NCI-H146 treated with DMSO at 0.1 percent for 48 hours (cell line): Measurements from ENCODE around the gene FAM47E.

Experiments
- DNase-seq: peaks from one replicate; lab custom pipeline; 2025; ENCODE audit not compliant: unreplicated experiment; lab: John Stamatoyannopoulos, UW

FAM47E gene

GRCh38 chr4:76251441-76252270 lies at the start of gene FAM47E:
TSS of gene FAM47E (plus strand) at chr4:76251721. CDS start at chr4:76251747, 26 bp downstream.
- peak; percentile 88 for DNase-seq

- no peak for DNase-seq
Observed at GRCh38 chr4:76203541-76203940, 48.0 kb upstream of the FAM47E start.

- DNase-seq, result no peak
Observed at GRCh38 chr4:76204936-76205335, 46.6 kb upstream of the FAM47E start.

- DNase-seq, result no peak
Observed at GRCh38 chr4:76205476-76205875, 46.0 kb upstream of the FAM47E start.

GRCh38 chr4:76206222-76206942 lies 45.1 kb upstream of the FAM47E start:
- no peak for DNase-seq

GRCh38 chr4:76207549-76207948 lies 44.0 kb upstream of the FAM47E start:
- DNase-seq, result no peak

- DNase-seq, result no peak
Observed at GRCh38 chr4:76208005-76208765, 43.3 kb upstream of the FAM47E start.

- no peak for DNase-seq
Observed at GRCh38 chr4:76209881-76210280, 41.6 kb upstream of the FAM47E start.

- DNase-seq, result no peak
Observed at GRCh38 chr4:76210452-76210851, 41.1 kb upstream of the FAM47E start.

GRCh38 chr4:76211769-76212708 lies 39.5 kb upstream of the FAM47E start:
- no peak for DNase-seq

GRCh38 chr4:76212851-76213414 lies 38.6 kb upstream of the FAM47E start:
- DNase-seq, result no peak

GRCh38 chr4:76213415-76214176 lies 37.9 kb upstream of the FAM47E start, which contains the start of gene SCARB2:
TSS of gene SCARB2 (minus strand) at chr4:76213824. CDS start at chr4:76213543, 281 bp downstream.
- DNase-seq, result peak; percentile 67

- DNase-seq, result no peak
Observed at GRCh38 chr4:76214177-76214675, 37.3 kb upstream of the FAM47E start.

GRCh38 chr4:76215077-76215476 lies 36.4 kb upstream of the FAM47E start:
- DNase-seq, result no peak

- DNase-seq, result no peak
Observed at GRCh38 chr4:76216524-76216923, 35.0 kb upstream of the FAM47E start.

- DNase-seq, result no peak
Observed at GRCh38 chr4:76216975-76217814, 34.3 kb upstream of the FAM47E start.

GRCh38 chr4:76219299-76220055 lies 32.0 kb upstream of the FAM47E start:
- DNase-seq, result no peak
